Activated CD8-positive, alpha-beta T cell treated with anti-CD3 and anti-CD28 coated beads, Interleukin-2, amount 10 ng/mL, durations not matched to agents 7 days and 5 days (primary cell): ENCODE measurements around the gene SEC24D. TPM values are rescaled to one million over a fixed set of nuclear protein-coding genes. Genes with fewer than 3 reads are reported as not detected.
"Not testable (repeated sequence)": the region's sequence is repeated elsewhere in the genome, so short reads cannot be mapped to it uniquely, and the experiment has no call there.

ENCODE experiments used
- ATAC-seq: fragments of 150-1000 bp; cut with Tn5 transposase; one replicate; pipeline ENCODE4 v1.10.0; 2021; ENCODE audit warnings: moderate library complexity
- CTCF ChIA-PET: fragments of 350-600 bp; sonication (Branson Sonifier 250); formaldehyde crosslinking; loops from one replicate; lab custom pipeline; 2021; ENCODE audit warnings: antibody characterized with exemption; lab: Charles Lee
- POLR2A ChIA-PET: fragments of 350-600 bp; sonication (Branson Sonifier 250); formaldehyde crosslinking; loops from one replicate; lab custom pipeline; 2021; ENCODE audit warnings: antibody characterized with exemption; lab: Charles Lee
- DNase-seq: peaks from one replicate; pipeline ENCODE4 v3.0.0-alpha.2; 2020
- H3K27ac Mint-ChIP-seq: one replicate; pipeline ENCODE4 v1.8.0; 2021; ENCODE audit warnings: mild to moderate bottlenecking, mixed read lengths
- H3K27me3 Mint-ChIP-seq: one replicate; pipeline ENCODE4 v1.8.0; 2021; ENCODE audit warnings: low read depth, mixed read lengths
- H3K36me3 Mint-ChIP-seq: one replicate; pipeline ENCODE4 v1.8.0; 2021; ENCODE audit warnings: low read depth, mixed read lengths
- H3K4me1 Mint-ChIP-seq: one replicate; pipeline ENCODE4 v1.8.0; 2021; ENCODE audit warnings: low read depth, mixed read lengths
- H3K4me3 Mint-ChIP-seq: one replicate; pipeline ENCODE4 v1.8.0; 2021; ENCODE audit warnings: mild to moderate bottlenecking, mixed read lengths
- H3K9me3 Mint-ChIP-seq: one replicate; pipeline ENCODE4 v1.8.0; 2022; ENCODE audit warnings: mixed read lengths; ENCODE audit not compliant: insufficient read depth
- total RNA-seq, 2 experiments: library from RNA; stranded (reverse); gene quantifications; one replicate each; pipeline ENCODE4 v1.2.3, GENCODE V29; 2021

Gene SEC24D, protein sequence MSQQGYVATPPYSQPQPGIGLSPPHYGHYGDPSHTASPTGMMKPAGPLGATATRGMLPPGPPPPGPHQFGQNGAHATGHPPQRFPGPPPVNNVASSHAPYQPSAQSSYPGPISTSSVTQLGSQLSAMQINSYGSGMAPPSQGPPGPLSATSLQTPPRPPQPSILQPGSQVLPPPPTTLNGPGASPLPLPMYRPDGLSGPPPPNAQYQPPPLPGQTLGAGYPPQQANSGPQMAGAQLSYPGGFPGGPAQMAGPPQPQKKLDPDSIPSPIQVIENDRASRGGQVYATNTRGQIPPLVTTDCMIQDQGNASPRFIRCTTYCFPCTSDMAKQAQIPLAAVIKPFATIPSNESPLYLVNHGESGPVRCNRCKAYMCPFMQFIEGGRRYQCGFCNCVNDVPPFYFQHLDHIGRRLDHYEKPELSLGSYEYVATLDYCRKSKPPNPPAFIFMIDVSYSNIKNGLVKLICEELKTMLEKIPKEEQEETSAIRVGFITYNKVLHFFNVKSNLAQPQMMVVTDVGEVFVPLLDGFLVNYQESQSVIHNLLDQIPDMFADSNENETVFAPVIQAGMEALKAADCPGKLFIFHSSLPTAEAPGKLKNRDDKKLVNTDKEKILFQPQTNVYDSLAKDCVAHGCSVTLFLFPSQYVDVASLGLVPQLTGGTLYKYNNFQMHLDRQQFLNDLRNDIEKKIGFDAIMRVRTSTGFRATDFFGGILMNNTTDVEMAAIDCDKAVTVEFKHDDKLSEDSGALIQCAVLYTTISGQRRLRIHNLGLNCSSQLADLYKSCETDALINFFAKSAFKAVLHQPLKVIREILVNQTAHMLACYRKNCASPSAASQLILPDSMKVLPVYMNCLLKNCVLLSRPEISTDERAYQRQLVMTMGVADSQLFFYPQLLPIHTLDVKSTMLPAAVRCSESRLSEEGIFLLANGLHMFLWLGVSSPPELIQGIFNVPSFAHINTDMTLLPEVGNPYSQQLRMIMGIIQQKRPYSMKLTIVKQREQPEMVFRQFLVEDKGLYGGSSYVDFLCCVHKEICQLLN
- 10 to 100 TPM; 29.5 to 32.7 TPM for total RNA-seq

DNA sequence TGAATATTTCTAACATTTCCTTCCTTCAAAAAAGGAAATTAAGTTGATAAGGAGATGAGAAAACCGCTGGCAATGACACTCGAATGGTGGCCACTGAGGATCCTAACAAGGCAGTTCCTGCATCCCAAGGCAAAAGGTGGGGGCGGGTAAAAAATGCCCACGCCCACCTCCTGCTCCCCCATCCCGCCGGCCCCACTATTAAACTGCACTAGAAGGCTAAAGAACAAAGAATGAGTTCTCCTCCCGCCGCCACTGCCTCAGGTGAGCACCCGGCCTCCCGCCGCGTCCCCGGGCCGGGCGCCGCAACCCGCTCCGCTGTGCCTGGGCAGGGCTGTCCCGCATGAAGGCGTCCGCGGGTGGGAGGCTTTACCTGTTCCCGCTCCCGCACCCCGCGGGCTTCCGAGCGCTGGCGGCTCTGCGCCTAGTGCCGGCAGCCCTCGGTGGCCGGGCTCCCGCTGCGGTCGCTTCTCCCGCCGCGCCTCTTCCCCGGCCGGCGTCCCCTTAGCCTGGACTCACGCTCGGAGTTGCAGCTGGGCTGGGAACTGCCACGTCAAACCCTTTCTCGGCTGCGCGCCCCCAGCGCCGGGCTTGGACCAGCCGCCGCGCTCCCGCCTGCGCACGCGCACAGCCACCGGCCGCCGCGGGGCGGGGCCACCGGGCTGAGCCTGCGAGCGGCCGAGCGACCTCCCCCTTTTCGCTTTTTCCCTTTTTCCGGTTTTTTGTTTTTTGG, at the start of gene SEC24D:
SEC24D (minus strand) TSS at position 556 of the 730 bp plus-strand sequence. CDS start 2,430 bp downstream, outside the sequence.
- ChIA-PET CTCF (interaction anchor here (0.9 to 4.3 kb wide), 8 partner anchors 12 to 64 kb away, joined by 3 to 25 read pairs (median 8); no protein-coding TSS in a partner anchor), POLR2A (interaction anchor here (1.0 to 3.3 kb wide), 2 partner anchors 11 to 15 kb away, joined by 5 to 14 read pairs; no protein-coding TSS in a partner anchor)
- peak within 1 kb of the TSS; percentile 95 for H3K27ac Mint-ChIP-seq
- DNase-seq, result peak; percentile 84
- no peaks in the 10 kb centered on the region for H3K9me3 Mint-ChIP-seq
- ATAC-seq, result peak; percentile 88
- peak within 1 kb of the TSS; percentile 94 for H3K4me3 Mint-ChIP-seq
- peaks cover 22% of the 10 kb centered on the region for H3K36me3 Mint-ChIP-seq
- H3K27me3 Mint-ChIP-seq, result peaks cover 4% of the 10 kb centered on the region
- H3K4me1 Mint-ChIP-seq, result peaks cover 24% of the 10 kb centered on the region

DNA sequence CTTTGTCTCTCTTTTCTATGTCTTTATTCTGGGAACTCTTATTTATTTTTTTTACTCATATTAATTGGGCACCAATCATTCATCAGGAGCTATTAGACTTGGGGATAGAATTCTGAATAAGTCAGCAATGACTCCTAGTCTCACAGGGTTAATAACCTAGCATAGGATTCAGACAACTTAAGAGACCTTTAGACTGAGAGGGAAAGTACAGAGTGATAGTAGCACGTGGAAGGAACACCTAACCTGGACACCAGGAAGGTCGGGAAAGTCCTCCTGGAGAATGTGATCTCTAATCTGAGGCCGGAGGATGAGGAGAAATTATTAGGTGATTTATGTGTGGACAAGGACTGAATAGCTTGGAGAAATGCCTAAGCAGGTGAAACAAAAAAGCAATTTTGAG, 48.8 kb upstream of the SEC24D start:
- H3K36me3 Mint-ChIP-seq, result no peaks in the 10 kb centered on the region
- CTCF ChIA-PET, result interaction anchor here (1.4 to 2.6 kb wide), 2 partner anchors 48 to 113 kb away, joined by 6 to 11 read pairs; partner anchors contain the start of gene SEC24D
- H3K27me3 Mint-ChIP-seq, result peaks cover 30% of the 10 kb centered on the region

DNA sequence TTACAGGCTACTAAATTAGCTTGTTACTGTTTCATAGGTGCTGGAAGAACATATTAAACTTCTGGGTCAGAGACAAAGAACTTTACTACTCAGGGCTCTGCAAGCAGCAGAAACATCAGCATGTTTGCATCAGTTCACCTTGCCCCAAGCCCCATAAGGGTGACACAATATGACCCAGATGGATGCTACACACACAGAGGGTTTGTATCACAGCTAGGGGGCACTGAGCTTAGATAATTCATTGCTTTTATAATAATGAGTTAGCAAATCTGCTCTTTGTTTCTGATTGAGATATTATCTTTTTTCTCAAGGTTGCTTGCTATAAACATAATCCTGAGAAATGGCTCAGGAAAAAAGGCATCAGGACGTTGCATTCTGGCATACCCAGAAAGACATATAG, 47.9 kb upstream of the SEC24D start:
- peaks cover 24% of the 10 kb centered on the region for H3K27me3 Mint-ChIP-seq
- no peaks in the 10 kb centered on the region for H3K9me3 Mint-ChIP-seq
- DNase-seq (no peak), ATAC-seq (no peak)
- no peaks in the 10 kb centered on the region for H3K36me3 Mint-ChIP-seq
- CTCF ChIA-PET, result interaction anchor here (0.6 to 2.6 kb wide), 3 partner anchors 47 to 1051 kb away, joined by 3 to 11 read pairs (median 6); partner anchors contain the start of gene SEC24D
- POLR2A ChIA-PET, result no interaction called here
- H3K4me3 Mint-ChIP-seq, result no peak overlapping the region
- H3K27ac Mint-ChIP-seq, result no peak overlapping the region
- peaks cover 4% of the 10 kb centered on the region for H3K4me1 Mint-ChIP-seq

More for the DNA sequence above, 48.8 kb upstream of the SEC24D start:
- DNase-seq (no peak), ATAC-seq (no peak)
- POLR2A ChIA-PET, result no interaction called here
- no peak overlapping the region for H3K27ac Mint-ChIP-seq
- peaks cover 10% of the 10 kb centered on the region for H3K4me1 Mint-ChIP-seq
- H3K4me3 Mint-ChIP-seq, result no peak overlapping the region
- no peaks in the 10 kb centered on the region for H3K9me3 Mint-ChIP-seq

DNA sequence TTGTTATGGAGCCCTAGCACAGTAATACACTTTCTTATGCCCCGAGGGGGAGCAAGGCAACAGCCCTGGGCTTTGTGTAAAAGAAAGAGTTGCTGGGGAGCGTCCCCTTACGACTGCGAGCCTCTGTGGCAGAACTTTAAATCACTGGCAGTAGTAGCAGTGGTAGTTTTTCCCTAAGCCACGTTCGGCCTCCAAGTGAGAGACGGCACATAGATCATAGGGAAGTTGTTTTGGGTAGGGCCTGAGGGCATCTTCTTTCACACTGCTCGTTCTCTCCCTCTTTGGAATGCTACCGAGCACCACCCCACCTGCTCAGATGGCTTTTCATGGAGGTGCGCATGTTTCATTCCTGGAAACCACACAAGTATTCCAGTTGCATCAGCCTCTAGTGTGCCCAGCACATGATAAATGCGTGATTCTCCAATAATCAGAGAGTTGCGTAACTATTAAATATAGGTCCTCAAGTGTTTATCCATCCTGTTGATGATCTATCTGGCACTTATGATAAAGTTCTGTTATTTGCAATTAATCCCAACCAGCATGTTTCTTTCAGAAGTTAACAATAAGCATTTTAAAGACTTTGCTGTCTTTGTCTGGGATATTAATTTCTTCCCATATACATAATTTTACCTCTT, 45.7 kb upstream of the SEC24D start:
- H3K27ac Mint-ChIP-seq, result no peak overlapping the region
- no peaks in the 10 kb centered on the region for H3K36me3 Mint-ChIP-seq
- no peak overlapping the region for H3K4me3 Mint-ChIP-seq
- H3K27me3 Mint-ChIP-seq, result peaks cover 9% of the 10 kb centered on the region
- ChIA-PET POLR2A (no interaction called here), CTCF (no interaction called here)
- ATAC-seq (no peak), DNase-seq (no peak)
- H3K9me3 Mint-ChIP-seq, result peaks cover 4% of the 10 kb centered on the region
- H3K4me1 Mint-ChIP-seq, result no peaks in the 10 kb centered on the region

DNA sequence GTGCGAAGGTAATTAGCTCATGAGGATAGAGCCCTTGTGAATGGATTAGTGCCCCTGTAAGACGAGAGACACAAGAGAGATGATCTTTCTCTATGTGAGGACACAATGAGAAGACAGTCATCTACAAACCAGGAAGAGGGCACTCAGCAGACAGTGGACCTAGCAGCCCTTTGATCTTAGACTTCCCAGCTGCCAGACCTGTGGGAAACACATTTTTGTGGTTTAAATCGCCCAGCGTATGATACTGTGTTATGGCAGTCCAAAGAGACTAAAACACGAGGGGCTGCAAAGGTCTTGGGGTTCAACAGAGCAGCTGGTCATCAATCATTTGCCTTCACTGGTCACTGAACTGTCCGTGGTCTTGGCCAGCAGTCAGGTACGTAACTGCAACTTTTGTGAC, 43.5 kb upstream of the SEC24D start:
- POLR2A ChIA-PET, result no interaction called here
- no peak for ATAC-seq
- no peak for DNase-seq
- Mint-ChIP-seq H3K9me3 (peaks cover 4% of the 10 kb centered on the region), H3K27me3 (peaks cover 4% of the 10 kb centered on the region), H3K27ac (no peak overlapping the region), H3K4me1 (no peaks in the 10 kb centered on the region), H3K36me3 (no peaks in the 10 kb centered on the region), H3K4me3 (no peak overlapping the region)
- CTCF ChIA-PET, result no interaction called here

GRCh38 chr4:118878507-118878906, 42.6 kb upstream of the SEC24D start:
- H3K36me3 Mint-ChIP-seq, CTCF ChIA-PET, H3K4me3 Mint-ChIP-seq, DNase-seq, POLR2A ChIA-PET, H3K4me1 Mint-ChIP-seq, H3K27ac Mint-ChIP-seq, H3K9me3 Mint-ChIP-seq, ATAC-seq, H3K27me3 Mint-ChIP-seq: not testable (repeated sequence)

DNA sequence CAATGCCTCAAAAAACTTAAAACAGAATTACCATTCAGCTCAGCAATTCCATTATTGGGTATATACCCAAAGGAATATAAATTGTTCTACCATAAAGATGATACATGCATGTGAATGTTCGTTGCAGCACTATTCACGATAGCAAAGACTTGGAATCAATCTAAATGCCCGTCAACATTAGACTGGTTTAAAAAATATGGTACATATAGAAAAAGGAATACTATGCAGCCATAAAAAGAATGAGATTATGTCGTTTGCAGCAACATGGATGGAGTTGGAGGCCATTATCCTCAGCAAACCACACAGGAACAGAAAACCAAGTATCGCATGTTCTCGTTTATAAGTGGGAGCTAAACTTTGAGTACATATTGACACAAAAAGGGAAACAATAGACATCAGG, 41.9 kb upstream of the SEC24D start:
- POLR2A ChIA-PET, result no interaction called here
- no peak for DNase-seq

DNA sequence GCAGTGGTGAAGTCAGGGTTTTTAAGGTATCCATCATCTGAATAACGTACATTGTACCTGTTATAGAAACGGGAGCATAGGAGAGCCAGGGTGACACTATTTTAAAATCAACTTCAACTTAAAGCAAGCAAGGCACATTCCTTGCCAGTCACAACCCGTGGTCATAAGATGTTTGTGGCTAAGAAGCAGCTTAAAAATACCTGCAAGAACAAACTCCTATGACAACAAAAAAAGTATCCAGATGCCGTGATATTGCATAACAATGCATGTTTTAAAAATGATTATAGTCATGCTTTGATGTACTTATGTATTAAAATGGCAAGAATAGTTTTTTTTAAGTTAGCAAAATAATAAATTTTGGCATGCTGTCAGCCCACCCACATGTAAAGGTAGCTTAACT, 36.3 kb upstream of the SEC24D start:
- CTCF ChIA-PET, result interaction anchor here (2.2 kb wide), 1 partner anchor 100 kb away, joined by 6 read pairs; no protein-coding TSS in a partner anchor

More for the DNA sequence above, 41.9 kb upstream of the SEC24D start:
- H3K9me3 Mint-ChIP-seq, result peaks cover 4% of the 10 kb centered on the region
- CTCF ChIA-PET, result interaction anchor here (1.1 kb wide), 1 partner anchor 13 kb away, joined by 3 read pairs; no protein-coding TSS in a partner anchor
- peaks cover 5% of the 10 kb centered on the region for H3K27me3 Mint-ChIP-seq
- H3K27ac Mint-ChIP-seq, result no peak overlapping the region
- H3K36me3 Mint-ChIP-seq, result no peaks in the 10 kb centered on the region
- no peak overlapping the region for H3K4me3 Mint-ChIP-seq
- no peak for ATAC-seq
- H3K4me1 Mint-ChIP-seq, result no peaks in the 10 kb centered on the region

DNA sequence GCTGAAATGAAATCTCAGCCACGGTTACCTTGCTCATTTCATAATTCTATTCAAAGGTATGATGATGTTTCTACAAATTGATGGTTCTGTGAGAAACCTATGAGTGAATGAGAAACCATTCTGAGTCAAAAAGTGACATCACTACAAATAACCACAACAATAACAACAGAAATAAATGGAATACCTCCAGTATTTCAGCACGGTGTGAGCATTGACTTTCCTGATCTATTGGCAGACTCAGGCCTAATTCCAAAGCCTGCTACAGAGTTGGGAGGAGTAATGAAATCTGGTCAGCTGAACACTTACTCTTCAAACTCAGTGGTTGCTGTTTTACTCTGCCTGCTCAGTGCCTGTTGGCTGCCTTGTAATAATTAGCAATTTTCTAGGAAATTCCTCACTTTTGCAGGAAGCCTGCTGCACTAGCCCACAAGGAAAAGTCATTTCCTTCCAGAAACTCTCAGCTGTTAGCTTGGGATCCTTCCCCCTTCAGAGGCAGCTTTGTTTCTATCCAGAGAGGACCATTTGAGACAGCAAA, 33.9 kb upstream of the SEC24D start:
- ATAC-seq (no peak), DNase-seq (no peak)
- CTCF ChIA-PET, result no interaction called here
- POLR2A ChIA-PET, result no interaction called here
- no peaks in the 10 kb centered on the region for H3K9me3 Mint-ChIP-seq
- no peak overlapping the region for H3K4me3 Mint-ChIP-seq
- no peaks in the 10 kb centered on the region for H3K4me1 Mint-ChIP-seq
- H3K27me3 Mint-ChIP-seq, result peaks cover 4% of the 10 kb centered on the region
- no peak overlapping the region for H3K27ac Mint-ChIP-seq
- H3K36me3 Mint-ChIP-seq, result no peaks in the 10 kb centered on the region

More for the DNA sequence above, 36.3 kb upstream of the SEC24D start:
- no peaks in the 10 kb centered on the region for H3K9me3 Mint-ChIP-seq
- no peak overlapping the region for H3K4me3 Mint-ChIP-seq
- no peaks in the 10 kb centered on the region for H3K36me3 Mint-ChIP-seq
- POLR2A ChIA-PET, result no interaction called here
- H3K4me1 Mint-ChIP-seq, result no peaks in the 10 kb centered on the region
- ATAC-seq (no peak), DNase-seq (no peak)
- no peak overlapping the region for H3K27ac Mint-ChIP-seq
- peaks cover 7% of the 10 kb centered on the region for H3K27me3 Mint-ChIP-seq

- ATAC-seq (no peak), DNase-seq (no peak)
- Mint-ChIP-seq H3K36me3 (no peaks in the 10 kb centered on the region), H3K4me1 (no peaks in the 10 kb centered on the region), H3K9me3 (no peaks in the 10 kb centered on the region), H3K27ac (no peak overlapping the region), H3K27me3 (peaks cover under 1% of the 10 kb centered on the region), H3K4me3 (no peak overlapping the region)
- ChIA-PET CTCF (interaction anchor here (0.7 to 1.6 kb wide), 2 partner anchors 13 to 97 kb away, joined by 3 read pairs; no protein-coding TSS in a partner anchor), POLR2A (no interaction called here)
Observed at GRCh38 chr4:118867311-118868067, 31.6 kb upstream of the SEC24D start.
